WTC11 (cell line): Measurements from ENCODE around the gene RAN. TPM values are rescaled to one million over a fixed set of nuclear protein-coding genes. Genes with fewer than 3 reads are reported as not detected.

Source experiments
- ATAC-seq: fragments of 200-7000 bp; cut with Tn5 transposase; 2 replicates; pipeline ENCODE4 v1.10.0; 2021; ENCODE audit warnings: mild to moderate bottlenecking, moderate library complexity
- CTCF ChIA-PET: fragments of 300-600 bp; sonication (Branson Sonifier 250); formaldehyde crosslinking; loops from one replicate; lab custom pipeline; 2021; ENCODE audit warnings: antibody characterized with exemption; lab: Charles Lee
- POLR2A ChIA-PET: fragments of 350-600 bp; sonication (Branson Sonifier 250); formaldehyde crosslinking; loops from one replicate; lab custom pipeline; 2021; ENCODE audit warnings: antibody characterized with exemption; lab: Charles Lee
- DNase-seq: peaks from one replicate; pipeline ENCODE4 v3.0.0; 2021; ENCODE audit warnings: low spot score
- H3K27ac Mint-ChIP-seq: 2 replicates; pipeline ENCODE4 v1.8.0; 2021; ENCODE audit warnings: mixed read lengths
- H3K27me3 Mint-ChIP-seq: 2 replicates; pipeline ENCODE4 v1.8.0; 2021; ENCODE audit warnings: low read depth, mild to moderate bottlenecking, moderate library complexity, mixed read lengths
- H3K36me3 Mint-ChIP-seq: 2 replicates; pipeline ENCODE4 v1.8.0; 2021; ENCODE audit warnings: mixed read lengths
- H3K4me1 Mint-ChIP-seq: 2 replicates; pipeline ENCODE4 v1.8.0; 2022; ENCODE audit warnings: mixed read lengths
- H3K4me3 Mint-ChIP-seq: 2 replicates; pipeline ENCODE4 v1.8.0; 2021; ENCODE audit warnings: mild to moderate bottlenecking, moderate library complexity, mixed read lengths
- H3K9me3 Mint-ChIP-seq: 2 replicates; pipeline ENCODE4 v1.8.0; 2021; ENCODE audit warnings: mixed read lengths
- CREB1 ChIP-seq: sonication (generic); formaldehyde crosslinking; IDR thresholded peaks from 2 replicates; pipeline ENCODE4 v1.8.0; 2023; ENCODE audit warnings: mild to moderate bottlenecking, missing genetic modification reagents
- EMX1 ChIP-seq: fragments of 250-450 bp; sonication (Bioruptor Pico); IDR thresholded peaks from 2 replicates; pipeline ENCODE4 v1.8.0; 2021; ENCODE audit warnings: mild to moderate bottlenecking
- IRF2 ChIP-seq: sonication (generic); formaldehyde crosslinking; IDR thresholded peaks from 2 replicates; pipeline ENCODE4 v1.8.0; 2022; ENCODE audit warnings: low read depth, missing genetic modification reagents, borderline replicate concordance
- KAT7 ChIP-seq: sonication (generic); formaldehyde crosslinking; IDR thresholded peaks from 2 replicates; pipeline ENCODE4 v1.8.1; 2023; ENCODE audit warnings: missing genetic modification reagents, mild to moderate bottlenecking, borderline replicate concordance
- NFATC4 ChIP-seq: fragments of 250-450 bp; sonication (Bioruptor Pico); IDR thresholded peaks from 2 replicates; pipeline ENCODE4 v1.9.0; 2021; ENCODE audit warnings: mild to moderate bottlenecking
- NR2C2 ChIP-seq: sonication (generic); formaldehyde crosslinking; IDR thresholded peaks from 2 replicates; pipeline ENCODE4 v1.8.0; 2022; ENCODE audit warnings: mild to moderate bottlenecking, missing genetic modification reagents
- PRRX2 ChIP-seq: fragments of 250-450 bp; sonication (Bioruptor Pico); IDR thresholded peaks from 2 replicates; pipeline ENCODE4 v1.8.0; 2021; ENCODE audit warnings: mild to moderate bottlenecking
- SMAD3 ChIP-seq: sonication (generic); formaldehyde crosslinking; IDR thresholded peaks from 2 replicates; pipeline ENCODE4 v1.8.0; 2022; ENCODE audit warnings: missing genetic modification reagents, mild to moderate bottlenecking, borderline replicate concordance
- ZNF121 ChIP-seq: sonication (generic); formaldehyde crosslinking; IDR thresholded peaks from 2 replicates; pipeline ENCODE4 v1.8.0; 2023; ENCODE audit warnings: missing genetic modification reagents
- ZNF317 ChIP-seq: sonication (generic); formaldehyde crosslinking; IDR thresholded peaks from 2 replicates; pipeline ENCODE4 v1.8.1; 2023; ENCODE audit warnings: low read depth, mild to moderate bottlenecking, moderate library complexity, missing genetic modification reagents, borderline replicate concordance
- ZNF416 ChIP-seq: fragments of 250-450 bp; sonication (Bioruptor Pico); IDR thresholded peaks from 2 replicates; pipeline ENCODE4 v1.9.0; 2021; ENCODE audit warnings: mild to moderate bottlenecking, inconsistent platforms
- ZNF671 ChIP-seq: fragments of 250-450 bp; sonication (Bioruptor Pico); IDR thresholded peaks from 2 replicates; pipeline ENCODE4 v1.8.0; 2021; ENCODE audit warnings: mild to moderate bottlenecking
- total RNA-seq: library from RNA; stranded (reverse); gene quantifications from 3 replicates; pipeline ENCODE4 v1.2.3, GENCODE V29; 2021
- TF ChIP-seq, protein P1 (sequence below): fragments of 250-450 bp; sonication (Bioruptor Pico); IDR thresholded peaks from 2 replicates; pipeline ENCODE4 v1.8.0; 2021; ENCODE audit warnings: mild to moderate bottlenecking
- TF ChIP-seq, protein P2 (sequence below): sonication (generic); formaldehyde crosslinking; IDR thresholded peaks from 2 replicates; pipeline ENCODE4 v1.8.0; 2022; ENCODE audit warnings: mild to moderate bottlenecking, missing genetic modification reagents
- TF ChIP-seq, protein P3 (sequence below): sonication (generic); formaldehyde crosslinking; IDR thresholded peaks from 2 replicates; pipeline ENCODE4 v1.8.1; 2023; ENCODE audit warnings: mild to moderate bottlenecking, missing genetic modification reagents, borderline replicate concordance
- TF ChIP-seq, protein P4 (sequence below): fragments of 250-450 bp; sonication (Bioruptor Pico); conservative IDR thresholded peaks from 2 replicates; pipeline ENCODE4 v1.9.0; 2021; ENCODE audit warnings: mild to moderate bottlenecking
- TF ChIP-seq, protein P5 (sequence below): fragments of 250-450 bp; sonication (Bioruptor Pico); IDR thresholded peaks from 2 replicates; pipeline ENCODE4 v2.1.2; 2022; ENCODE audit warnings: mild to moderate bottlenecking, moderate library complexity
- TF ChIP-seq, protein P6 (sequence below): fragments of 250-450 bp; sonication (Bioruptor Pico); IDR thresholded peaks from 2 replicates; pipeline ENCODE4 v1.9.0; 2021; ENCODE audit warnings: moderate library complexity, mild to moderate bottlenecking, inconsistent platforms, borderline replicate concordance

Gene RAN
- total RNA-seq, 1 experiment from 2014 or later: 1,745 TPM

DNA sequence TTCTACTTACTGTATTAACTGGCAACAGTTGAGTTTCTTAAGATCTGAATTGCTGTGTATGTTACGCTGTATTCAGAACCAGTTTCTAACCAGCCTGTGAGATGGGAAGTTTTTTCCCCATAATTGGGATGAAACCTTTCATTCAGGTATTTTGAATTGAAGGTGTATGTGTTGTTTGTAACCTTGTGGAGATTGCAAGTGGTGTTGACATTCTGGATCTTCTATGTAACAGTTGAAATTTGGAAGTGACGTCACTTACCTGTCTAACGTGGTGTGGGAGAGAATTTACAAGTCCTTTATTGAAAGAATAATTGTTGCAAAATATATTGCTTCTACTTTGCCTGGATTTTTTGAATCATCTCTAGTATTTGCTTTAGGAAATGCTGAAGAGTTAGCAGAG is 5.5 kb downstream of the RAN start (continued):
- TF ChIP-seq, protein P1, sequence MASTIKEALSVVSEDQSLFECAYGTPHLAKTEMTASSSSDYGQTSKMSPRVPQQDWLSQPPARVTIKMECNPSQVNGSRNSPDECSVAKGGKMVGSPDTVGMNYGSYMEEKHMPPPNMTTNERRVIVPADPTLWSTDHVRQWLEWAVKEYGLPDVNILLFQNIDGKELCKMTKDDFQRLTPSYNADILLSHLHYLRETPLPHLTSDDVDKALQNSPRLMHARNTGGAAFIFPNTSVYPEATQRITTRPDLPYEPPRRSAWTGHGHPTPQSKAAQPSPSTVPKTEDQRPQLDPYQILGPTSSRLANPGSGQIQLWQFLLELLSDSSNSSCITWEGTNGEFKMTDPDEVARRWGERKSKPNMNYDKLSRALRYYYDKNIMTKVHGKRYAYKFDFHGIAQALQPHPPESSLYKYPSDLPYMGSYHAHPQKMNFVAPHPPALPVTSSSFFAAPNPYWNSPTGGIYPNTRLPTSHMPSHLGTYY (CRISPR knock-in tag): no peak
- TF ChIP-seq, protein P2, sequence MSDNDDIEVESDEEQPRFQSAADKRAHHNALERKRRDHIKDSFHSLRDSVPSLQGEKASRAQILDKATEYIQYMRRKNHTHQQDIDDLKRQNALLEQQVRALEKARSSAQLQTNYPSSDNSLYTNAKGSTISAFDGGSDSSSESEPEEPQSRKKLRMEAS (CRISPR knock-in tag): no peak

DNA sequence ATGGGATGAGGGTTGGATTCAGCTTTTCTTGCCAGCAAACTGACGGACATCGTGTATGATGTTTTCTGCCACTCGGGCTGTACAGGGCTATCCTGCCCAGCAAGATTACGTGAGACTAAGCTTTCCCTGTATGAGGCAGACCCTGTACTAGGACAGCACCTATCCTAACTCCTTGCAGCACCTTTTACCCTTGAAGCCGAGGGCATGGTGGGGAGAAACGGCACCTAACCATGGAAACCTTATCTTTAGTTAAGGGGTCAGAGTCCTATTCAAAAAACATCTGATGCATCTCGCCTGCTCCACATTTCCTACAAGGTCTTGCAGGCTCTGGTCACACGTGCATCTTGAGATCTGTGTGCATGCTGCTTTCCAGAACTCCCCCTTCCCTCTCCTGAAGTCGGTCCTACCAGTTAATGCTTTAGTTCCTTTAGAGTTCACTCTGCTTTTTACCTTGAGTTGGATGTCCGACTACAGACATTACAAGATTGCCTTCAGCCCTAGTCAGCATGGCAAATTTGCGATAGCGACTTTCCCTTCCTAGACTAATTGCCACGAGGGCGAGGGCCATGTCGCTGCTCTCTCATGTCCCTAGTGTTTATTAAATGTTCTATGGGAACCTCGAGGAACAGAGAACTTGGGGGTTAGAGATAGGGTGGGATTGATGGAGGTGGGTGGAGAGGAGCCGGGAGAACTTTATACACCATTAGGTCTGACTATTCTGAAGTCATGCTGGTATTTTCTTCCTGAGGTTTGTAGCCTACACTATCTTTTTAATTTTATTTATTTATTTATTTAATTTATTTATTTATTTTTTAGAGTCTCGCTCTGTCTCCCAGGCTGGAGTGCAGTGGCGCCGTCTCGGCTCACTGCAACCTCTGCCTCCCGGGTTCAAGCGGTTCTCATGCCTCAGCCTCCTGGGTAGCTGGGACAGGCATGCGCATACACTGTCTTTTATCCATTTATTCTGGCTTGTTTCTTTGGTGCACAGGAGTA is 6.6 kb downstream of the RAN start:
- peaks cover 56% of the 10 kb centered on the region for H3K4me1 Mint-ChIP-seq
- peaks cover 42% of the 10 kb centered on the region for H3K36me3 Mint-ChIP-seq

More for the DNA sequence above, 6.6 kb downstream of the RAN start:
- DNase-seq (no peak), ATAC-seq (peak; percentile 16)
- no peaks in the 10 kb centered on the region for H3K9me3 Mint-ChIP-seq
- H3K27ac Mint-ChIP-seq: peak overlapping the region; percentile 80
- ChIA-PET CTCF (interaction anchor here (0.9 kb wide), 1 partner anchor 52 kb away, joined by 3 read pairs; no protein-coding TSS in a partner anchor), POLR2A (no interaction called here)
- H3K27me3 Mint-ChIP-seq: no peaks in the 10 kb centered on the region
- H3K4me3 Mint-ChIP-seq: no peak overlapping the region
- TF ChIP-seq IRF2 (no peak), ZNF317 (CRISPR knock-in tag) (no peak), ZNF671 (peak; percentile 68; the same call in 1 of the 2 replicates), KAT7 (CRISPR knock-in tag) (0 out of 2 replicates have a peak, but pooled peaks have one; percentile 54), CREB1 (CRISPR knock-in tag) (peak; percentile 27; the same call in 1 of the 2 replicates), ZNF121 (CRISPR knock-in tag) (0 out of 2 replicates have a peak, but pooled peaks have one; percentile 15), ZNF416 (CRISPR knock-in tag) (no peak), NFATC4 (peak; percentile 80), EMX1 (peak; percentile 89; the same call in 1 of the 2 replicates), NR2C2 (CRISPR knock-in tag) (no peak), SMAD3 (CRISPR knock-in tag) (no peak), PRRX2 (CRISPR knock-in tag) (peak; percentile 78; the same call in 1 of the 2 replicates)
- TF ChIP-seq, protein P3, sequence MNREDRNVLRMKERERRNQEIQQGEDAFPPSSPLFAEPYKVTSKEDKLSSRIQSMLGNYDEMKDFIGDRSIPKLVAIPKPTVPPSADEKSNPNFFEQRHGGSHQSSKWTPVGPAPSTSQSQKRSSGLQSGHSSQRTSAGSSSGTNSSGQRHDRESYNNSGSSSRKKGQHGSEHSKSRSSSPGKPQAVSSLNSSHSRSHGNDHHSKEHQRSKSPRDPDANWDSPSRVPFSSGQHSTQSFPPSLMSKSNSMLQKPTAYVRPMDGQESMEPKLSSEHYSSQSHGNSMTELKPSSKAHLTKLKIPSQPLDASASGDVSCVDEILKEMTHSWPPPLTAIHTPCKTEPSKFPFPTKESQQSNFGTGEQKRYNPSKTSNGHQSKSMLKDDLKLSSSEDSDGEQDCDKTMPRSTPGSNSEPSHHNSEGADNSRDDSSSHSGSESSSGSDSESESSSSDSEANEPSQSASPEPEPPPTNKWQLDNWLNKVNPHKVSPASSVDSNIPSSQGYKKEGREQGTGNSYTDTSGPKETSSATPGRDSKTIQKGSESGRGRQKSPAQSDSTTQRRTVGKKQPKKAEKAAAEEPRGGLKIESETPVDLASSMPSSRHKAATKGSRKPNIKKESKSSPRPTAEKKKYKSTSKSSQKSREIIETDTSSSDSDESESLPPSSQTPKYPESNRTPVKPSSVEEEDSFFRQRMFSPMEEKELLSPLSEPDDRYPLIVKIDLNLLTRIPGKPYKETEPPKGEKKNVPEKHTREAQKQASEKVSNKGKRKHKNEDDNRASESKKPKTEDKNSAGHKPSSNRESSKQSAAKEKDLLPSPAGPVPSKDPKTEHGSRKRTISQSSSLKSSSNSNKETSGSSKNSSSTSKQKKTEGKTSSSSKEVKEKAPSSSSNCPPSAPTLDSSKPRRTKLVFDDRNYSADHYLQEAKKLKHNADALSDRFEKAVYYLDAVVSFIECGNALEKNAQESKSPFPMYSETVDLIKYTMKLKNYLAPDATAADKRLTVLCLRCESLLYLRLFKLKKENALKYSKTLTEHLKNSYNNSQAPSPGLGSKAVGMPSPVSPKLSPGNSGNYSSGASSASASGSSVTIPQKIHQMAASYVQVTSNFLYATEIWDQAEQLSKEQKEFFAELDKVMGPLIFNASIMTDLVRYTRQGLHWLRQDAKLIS (CRISPR knock-in tag): 0 out of 2 replicates have a peak, but pooled peaks have one; percentile 39
- TF ChIP-seq, protein P4, sequence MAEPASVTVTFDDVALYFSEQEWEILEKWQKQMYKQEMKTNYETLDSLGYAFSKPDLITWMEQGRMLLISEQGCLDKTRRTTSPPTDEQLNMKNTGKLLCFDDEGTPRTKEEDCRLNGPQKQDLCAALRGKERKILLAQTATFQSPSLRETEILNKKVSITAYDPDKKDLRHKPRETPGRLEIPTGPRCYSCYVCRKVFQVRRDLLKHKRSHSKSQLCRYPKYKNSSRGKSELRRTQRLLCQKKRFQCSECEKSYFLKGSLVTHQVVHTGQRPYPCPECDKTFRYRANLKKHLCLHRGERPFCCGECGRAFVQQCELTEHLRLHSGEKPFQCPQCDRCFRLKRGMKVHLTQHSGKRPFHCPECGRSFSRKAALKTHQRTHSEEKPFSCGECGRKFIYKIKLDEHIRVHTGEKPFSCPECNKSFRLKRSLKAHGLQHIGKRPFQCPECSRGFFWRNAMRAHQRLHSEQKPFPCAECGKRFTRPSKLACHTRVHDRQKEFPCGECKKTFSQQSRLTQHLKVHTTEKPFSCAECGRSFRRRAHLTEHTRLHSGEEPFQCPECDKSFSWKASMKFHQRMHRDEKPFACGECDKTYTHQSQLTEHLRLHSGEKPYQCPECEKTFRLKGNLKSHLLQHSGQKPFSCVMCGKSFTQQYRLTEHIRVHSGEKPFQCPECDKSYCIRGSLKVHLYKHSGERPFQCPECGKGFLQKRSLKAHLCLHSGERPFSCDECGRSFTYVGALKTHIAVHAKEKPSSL: peak; percentile 28; the same call in 1 of the 2 replicates
- TF ChIP-seq, protein P5, sequence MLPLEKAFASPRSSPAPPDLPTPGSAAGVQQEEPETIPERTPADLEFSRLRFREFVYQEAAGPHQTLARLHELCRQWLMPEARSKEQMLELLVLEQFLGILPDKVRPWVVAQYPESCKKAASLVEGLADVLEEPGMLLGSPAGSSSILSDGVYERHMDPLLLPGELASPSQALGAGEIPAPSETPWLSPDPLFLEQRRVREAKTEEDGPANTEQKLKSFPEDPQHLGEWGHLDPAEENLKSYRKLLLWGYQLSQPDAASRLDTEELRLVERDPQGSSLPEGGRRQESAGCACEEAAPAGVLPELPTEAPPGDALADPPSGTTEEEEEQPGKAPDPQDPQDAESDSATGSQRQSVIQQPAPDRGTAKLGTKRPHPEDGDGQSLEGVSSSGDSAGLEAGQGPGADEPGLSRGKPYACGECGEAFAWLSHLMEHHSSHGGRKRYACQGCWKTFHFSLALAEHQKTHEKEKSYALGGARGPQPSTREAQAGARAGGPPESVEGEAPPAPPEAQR (CRISPR knock-in tag): no peak
- TF ChIP-seq, protein P6, sequence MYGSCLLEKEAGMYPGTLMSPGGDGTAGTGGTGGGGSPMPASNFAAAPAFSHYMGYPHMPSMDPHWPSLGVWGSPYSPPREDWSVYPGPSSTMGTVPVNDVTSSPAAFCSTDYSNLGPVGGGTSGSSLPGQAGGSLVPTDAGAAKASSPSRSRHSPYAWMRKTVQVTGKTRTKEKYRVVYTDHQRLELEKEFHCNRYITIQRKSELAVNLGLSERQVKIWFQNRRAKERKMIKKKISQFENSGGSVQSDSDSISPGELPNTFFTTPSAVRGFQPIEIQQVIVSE (CRISPR knock-in tag): no peak
